ENCODE measurements around the gene ACVR2A.

The ACVR2A gene

DNA sequence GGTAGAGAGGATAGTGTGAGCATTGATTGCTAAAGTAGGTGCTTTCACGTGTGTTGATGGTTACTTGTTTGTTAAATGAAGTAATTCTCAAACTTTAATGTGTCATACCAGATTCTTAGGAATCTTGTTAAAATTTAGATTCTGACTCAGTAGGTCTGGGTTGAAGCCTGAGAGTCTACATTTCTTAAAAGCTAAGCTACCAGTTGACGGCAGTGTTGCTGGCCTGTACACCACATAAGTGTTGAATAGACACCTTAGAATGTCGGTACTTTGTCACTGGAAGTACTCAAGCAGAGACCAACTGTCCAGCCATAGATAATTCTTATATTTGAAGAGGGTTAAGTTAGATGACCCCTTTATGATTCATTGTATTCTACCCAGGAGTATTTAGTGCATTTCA is 79.8 kb downstream of the ACVR2A start:
- DNase-seq (ENCODE audit: low read depth in 2 of 2) = no peak

DNA sequence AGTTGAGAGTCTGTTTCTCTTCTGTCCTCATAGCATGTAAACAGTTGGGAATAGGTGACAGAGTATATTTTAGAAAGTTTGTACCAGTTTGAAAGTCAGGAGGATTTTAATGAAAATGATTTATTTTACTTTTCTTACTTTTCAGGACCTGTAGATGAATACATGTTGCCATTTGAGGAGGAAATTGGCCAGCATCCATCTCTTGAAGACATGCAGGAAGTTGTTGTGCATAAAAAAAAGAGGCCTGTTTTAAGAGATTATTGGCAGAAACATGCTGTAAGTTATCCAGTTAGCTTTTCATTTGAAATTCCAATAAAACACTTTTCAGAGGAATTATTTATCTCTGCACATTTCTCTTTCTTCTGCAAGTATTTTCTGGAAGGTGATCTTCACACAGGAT is 81.1 kb downstream of the ACVR2A start:
- no peak for DNase-seq (ENCODE audit: low read depth in 2 of 2)

DNA sequence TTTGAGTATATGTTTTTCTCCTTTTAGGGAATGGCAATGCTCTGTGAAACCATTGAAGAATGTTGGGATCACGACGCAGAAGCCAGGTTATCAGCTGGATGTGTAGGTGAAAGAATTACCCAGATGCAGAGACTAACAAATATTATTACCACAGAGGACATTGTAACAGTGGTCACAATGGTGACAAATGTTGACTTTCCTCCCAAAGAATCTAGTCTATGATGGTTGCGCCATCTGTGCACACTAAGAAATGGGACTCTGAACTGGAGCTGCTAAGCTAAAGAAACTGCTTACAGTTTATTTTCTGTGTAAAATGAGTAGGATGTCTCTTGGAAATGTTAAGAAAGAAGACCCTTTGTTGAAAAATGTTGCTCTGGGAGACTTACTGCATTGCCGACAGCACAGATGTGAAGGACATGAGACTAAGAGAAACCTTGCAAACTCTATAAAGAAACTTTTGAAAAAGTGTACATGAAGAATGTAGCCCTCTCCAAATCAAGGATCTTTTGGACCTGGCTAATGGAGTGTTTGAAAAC is 82.3 kb downstream of the ACVR2A start:
- no peak for DNase-seq (ENCODE audit: low read depth in 2 of 2)

DNA sequence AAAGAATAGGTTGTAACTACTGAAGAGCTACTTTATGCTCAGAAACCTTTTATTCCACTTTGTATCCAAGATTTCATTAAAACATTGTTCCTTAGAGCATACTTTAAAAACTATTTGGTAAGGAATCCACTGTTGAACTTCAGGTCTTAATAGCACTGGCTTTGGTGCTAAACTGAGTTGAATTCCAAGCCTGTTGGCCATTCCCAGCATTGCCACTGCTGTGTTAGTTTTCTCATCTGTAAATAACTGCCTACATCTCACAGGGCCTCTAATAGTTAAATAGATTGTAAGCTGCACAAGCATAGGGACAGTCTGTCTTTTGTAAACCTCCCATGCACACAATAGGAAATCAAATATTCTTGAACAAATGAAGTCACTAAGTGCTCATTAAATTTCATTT is 89.1 kb downstream of the ACVR2A start:
- no peak for DNase-seq (ENCODE audit: low read depth in 2 of 2)

DNA sequence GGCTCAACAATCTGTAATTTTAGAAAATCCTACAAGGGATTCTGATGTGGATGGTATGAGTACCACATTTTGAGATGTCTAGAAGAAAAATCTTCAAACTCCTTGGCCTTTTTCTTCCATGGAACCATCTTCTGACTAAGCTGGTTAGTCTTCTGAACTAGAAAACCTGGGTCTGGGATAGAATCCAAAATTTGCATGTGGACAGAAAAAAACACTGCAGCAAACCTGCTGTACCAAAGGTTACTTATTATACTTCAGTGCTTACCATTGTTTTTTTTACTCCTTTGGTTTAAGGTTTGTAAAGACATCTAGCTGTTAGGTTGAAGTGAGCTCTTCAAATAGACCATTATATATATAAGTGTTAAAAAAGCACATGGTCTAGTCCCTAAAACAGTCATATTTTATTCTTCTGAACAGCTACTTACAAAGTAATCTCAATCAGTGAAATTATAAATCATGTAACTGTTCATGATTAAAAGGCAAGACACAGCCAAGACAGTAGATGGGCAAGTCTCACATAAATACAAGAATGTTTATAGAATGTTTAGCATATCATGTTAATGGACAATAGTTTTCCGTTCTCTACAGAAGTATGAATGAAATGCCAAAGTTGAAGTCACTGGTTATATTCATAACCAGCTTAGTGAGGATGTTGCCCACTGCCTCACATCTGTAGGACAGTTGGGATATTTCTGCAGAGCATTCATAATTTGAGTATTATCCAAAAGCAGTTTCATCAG is 90.2 kb downstream of the ACVR2A start:
- DNase-seq (ENCODE audit: low read depth in 2 of 2) = no peak

DNA sequence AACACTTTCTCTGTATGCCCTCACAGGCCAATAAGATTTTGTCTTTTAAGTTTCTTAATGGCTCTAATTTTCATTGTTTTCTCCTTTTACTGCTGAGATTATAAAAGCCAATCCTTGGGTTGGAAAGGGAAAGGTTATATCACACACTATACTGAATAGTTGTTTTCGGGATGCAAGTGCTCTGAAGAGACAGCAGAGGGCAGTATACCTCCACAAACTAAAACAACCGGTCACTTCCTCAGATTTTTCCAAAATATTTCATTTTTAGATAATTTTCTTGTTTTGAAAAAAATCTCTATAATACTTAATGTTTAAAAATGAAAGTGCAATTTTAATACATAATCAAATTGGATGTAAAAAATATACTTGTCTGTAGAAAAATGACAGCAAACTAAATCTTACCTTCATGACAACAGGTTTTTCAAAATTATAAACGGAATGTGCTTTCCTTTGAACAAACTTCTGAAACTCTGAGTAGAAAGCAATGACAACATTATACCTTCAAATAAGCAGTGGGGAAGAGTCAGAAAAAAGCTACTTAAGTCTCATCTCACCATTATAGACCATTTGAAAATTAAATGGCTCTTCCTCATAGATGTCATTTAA is 93.0 kb downstream of the ACVR2A start:
- DNase-seq (ENCODE audit: low read depth in 2 of 2) = no peak

DNA sequence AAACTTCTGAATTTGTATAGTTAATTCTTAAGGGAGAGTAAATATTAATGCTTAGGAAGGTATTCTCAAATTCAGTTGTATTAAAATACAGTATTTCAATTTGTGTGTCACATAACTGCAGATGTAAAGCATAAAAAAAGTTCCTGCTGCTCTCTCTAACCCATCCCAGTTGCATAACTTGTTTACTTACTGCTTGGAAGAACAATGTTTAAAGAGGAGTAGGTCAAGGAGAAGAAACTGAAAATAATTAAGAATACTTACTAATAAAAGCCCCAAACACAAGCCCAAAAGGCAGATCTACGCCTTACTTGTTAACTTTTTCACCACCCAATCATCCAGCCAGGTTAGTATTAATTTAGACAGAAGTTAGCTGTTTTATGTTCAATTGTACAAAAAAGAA is 94.5 kb downstream of the ACVR2A start:
- DNase-seq (ENCODE audit: low read depth in 2 of 2) = no peak

DNA sequence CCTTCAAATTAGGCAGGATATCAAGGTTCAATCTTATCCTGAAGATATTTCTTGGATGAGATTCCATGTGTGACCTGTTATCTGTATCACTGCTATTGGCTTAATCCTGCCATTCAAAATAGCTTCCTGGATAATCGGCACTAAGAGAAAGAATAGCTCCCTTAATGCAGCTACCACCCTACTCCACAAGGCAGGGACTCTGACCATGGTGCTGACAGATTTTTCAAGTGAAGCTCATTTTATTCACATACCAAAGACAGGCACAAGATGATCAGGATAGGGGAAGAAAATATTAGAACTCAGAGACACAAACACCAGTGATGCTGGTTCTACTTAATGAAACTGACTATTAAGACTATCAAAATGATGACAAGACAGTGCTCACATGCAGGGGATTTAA is 100.8 kb downstream of the ACVR2A start:
- DNase-seq (ENCODE audit: low read depth in 2 of 2) = no peak

DNA sequence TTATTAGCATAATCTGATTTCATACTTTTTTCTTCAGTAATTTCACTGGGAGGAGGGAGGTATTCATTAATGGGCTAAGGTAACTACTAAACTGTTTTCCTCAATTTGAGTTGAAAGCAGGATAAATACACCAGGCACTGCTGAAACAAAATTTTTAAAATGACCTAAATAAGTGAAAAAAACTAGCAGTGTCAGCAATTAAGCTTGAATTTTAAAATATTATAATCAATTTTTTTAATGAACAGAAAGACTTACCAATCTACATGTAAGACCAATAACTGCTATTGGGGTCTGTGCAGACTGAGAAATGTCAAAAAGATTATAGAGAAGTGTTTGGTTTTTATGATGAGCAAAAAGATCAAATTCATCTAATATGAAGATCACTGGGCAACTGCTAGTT is 107.3 kb downstream of the ACVR2A start:
- DNase-seq (ENCODE audit: low read depth in 2 of 2) = no peak

DNA sequence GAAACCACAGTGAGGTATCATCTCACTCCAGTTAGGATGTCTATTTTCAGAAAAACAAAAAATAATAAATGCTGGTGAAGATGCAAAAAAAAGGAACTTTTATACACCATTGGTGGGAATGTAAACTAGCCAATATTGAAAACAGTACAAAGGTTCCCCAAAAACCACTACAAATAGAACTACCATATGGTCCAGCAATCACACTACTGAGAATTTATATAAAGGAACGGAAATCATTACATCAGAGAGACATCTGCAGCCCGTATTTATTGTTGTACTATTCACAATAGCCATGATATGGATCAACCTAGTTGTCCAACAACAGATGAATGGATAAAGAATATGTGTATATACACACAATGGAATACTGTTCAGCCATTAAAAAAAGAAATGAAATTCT is 123.7 kb downstream of the ACVR2A start:
- no peak for DNase-seq (ENCODE audit: low read depth in 2 of 2)

DNA sequence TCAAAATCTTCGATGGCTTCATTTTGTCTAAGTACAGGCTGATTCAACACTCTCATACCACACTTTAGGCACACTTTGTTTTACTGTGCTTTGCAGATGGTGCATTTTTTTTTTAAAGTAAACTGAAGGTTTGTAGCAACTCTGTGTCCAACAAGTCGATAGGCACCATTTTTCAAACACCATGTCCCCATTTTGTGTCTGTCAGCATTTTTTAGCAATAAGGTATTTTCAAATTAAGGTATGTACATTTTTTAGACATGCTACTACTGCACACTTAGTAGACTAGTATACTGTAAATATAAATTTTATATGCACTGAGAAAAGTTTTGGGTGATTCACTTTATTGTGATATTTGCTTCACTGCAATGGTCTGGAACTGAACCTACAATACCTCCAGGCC is 131.3 kb downstream of the ACVR2A start:
- DNase-seq (ENCODE audit: low read depth in 2 of 2) = no peak

DNA sequence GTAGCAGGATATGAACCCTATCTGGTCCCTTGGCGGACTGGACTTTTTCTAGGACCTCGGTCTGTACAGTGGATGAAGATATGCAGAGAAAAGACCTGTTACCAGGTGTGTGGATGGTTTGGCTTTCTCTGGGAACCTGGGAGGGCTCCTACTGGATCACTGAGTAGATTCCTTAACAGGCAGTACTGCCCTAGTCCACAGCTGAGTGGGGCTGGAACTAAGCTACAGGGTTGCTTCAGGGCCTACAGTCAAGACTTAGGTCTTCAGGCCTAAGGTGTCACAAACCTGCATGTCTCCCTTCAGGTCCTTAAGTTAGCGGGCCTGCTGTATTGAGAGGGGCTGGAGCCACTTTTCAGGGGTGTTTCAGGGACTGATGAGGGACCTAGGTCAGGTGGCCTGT is 132.8 kb downstream of the ACVR2A start:
- DNase-seq (ENCODE audit: low read depth in 2 of 2) = no peak
